ENCODE measurements around the gene TLE5. TPM values are rescaled to one million over a fixed set of nuclear protein-coding genes. Genes with fewer than 3 reads are reported as not detected.
A peak's percentile ranks its signal among the peaks of the same experiment; 100 is the strongest.

The TLE5 gene
- total and polyA plus RNA-seq, 9 of the 15 experiments (the other 6 are each of a cell fraction or from before 2014, with no cell fraction given) = 2.0 to 347 (median 235) TPM

DNA sequence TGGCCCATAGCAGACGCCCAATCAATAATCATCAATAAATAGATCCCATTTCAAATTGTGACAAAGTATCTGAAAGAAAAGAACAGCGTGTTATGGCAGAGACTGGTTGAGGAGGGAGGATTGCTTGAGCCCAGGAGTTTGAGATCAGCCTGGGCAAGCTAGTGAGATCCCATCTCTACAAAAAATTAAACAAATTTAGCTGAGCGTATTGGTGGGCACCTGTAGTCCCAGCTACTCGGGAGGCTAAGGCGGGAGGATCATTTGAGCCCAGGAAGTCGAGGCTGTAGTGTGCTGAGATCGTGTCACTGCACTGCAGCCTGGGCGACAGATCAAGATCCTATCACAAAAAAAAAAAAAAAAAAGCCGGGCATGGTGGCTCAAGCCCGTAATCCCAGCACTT is 25.5 kb upstream of the TLE5 start:
- H4K20me1 ChIP-seq (replicated peaks; ENCODE audit: control insufficient read depth, insufficient read depth, low read length) = no peaks in the 10 kb centered on the region
- H3K4me1 ChIP-seq (replicated peaks in 1 of 2; ENCODE audit: control insufficient read depth in 2 of 2, insufficient read depth in 2 of 2, low read length in 2 of 2) = peaks cover 5 to 7% of the 10 kb centered on the region in 2 experiments; a peak in 2 of 5 replicates
- no peak overlapping the region for H3K4me3 ChIP-seq
- CTCF ChIA-PET (ENCODE audit: low intra/inter-chr PET ratio) = no interaction called here
- FAIRE-seq (no peak), DNase-seq (ENCODE audit: extremely low read depth in 1 of 4, low spot score in 3 of 4) (no peak), ATAC-seq (no peak)
- H3K79me2 ChIP-seq (ENCODE audit: control insufficient read depth, insufficient read depth, low read length) = no peaks in the 10 kb centered on the region
- intact Hi-C loops (cut with micrococcal nuclease) (no loop called here), in situ Hi-C loops (cut with MboI) (no loop called here)
- H3K4me2 ChIP-seq (ENCODE audit: insufficient read depth, low read length) = no peak overlapping the region
- POLR2A ChIA-PET = no interaction called here
- no peaks in the 10 kb centered on the region for H3K9me3 ChIP-seq (replicated peaks; ENCODE audit: control insufficient read depth, insufficient read depth, low read depth, low read length)
- H3K9me1 ChIP-seq (ENCODE audit: control insufficient read depth, insufficient read depth, low read length) = no peaks in the 10 kb centered on the region
- TF ChIP-seq ZNF384 (IDR thresholded peaks at IDR 0.05; ENCODE audit: low read depth, low read length) (0 out of 2 replicates have a peak, but pooled peaks have one; percentile 31), ZNF121 (CRISPR knock-in tag; conservative IDR thresholded peaks at IDR 0.05) (peak; percentile 92), THRAP3 (IDR thresholded peaks at IDR 0.05; ENCODE audit: borderline replicate concordance) (no peak), MXI1 (IDR thresholded peaks at IDR 0.05; ENCODE audit: low read depth, low read length) (no peak), ZNF41 (CRISPR knock-in tag; conservative IDR thresholded peaks at IDR 0.05) (no peak), BACH1 (tag; IDR thresholded peaks at IDR 0.05) (no peak)
- TF ChIP-seq, protein P1, sequence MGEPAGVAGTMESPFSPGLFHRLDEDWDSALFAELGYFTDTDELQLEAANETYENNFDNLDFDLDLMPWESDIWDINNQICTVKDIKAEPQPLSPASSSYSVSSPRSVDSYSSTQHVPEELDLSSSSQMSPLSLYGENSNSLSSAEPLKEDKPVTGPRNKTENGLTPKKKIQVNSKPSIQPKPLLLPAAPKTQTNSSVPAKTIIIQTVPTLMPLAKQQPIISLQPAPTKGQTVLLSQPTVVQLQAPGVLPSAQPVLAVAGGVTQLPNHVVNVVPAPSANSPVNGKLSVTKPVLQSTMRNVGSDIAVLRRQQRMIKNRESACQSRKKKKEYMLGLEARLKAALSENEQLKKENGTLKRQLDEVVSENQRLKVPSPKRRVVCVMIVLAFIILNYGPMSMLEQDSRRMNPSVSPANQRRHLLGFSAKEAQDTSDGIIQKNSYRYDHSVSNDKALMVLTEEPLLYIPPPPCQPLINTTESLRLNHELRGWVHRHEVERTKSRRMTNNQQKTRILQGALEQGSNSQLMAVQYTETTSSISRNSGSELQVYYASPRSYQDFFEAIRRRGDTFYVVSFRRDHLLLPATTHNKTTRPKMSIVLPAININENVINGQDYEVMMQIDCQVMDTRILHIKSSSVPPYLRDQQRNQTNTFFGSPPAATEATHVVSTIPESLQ (CRISPR knock-in tag; IDR thresholded peaks at IDR 0.05) = no peak
- TF ChIP-seq, protein P2, sequence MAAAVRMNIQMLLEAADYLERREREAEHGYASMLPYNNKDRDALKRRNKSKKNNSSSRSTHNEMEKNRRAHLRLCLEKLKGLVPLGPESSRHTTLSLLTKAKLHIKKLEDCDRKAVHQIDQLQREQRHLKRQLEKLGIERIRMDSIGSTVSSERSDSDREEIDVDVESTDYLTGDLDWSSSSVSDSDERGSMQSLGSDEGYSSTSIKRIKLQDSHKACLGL (CRISPR knock-in tag; IDR thresholded peaks at IDR 0.05; ENCODE audit: borderline replicate concordance, poor library complexity, severe bottlenecking) = no peak
- H3K36me3 ChIP-seq (ENCODE audit: control insufficient read depth, insufficient read depth, low read length) = no peaks in the 10 kb centered on the region
- H3K9ac ChIP-seq (ENCODE audit: insufficient read depth in 1 of 2, low read depth in 2 of 2, low read length in 2 of 2) = no peak overlapping the region
- no peak overlapping the region for H2AFZ ChIP-seq (ENCODE audit: low read depth, low read length)
- WGBS (ENCODE audit: insufficient coverage, low coverage, missing lambda C conversion rate) = 58% methylated on average over 6 of the region's 10 CpGs
- BruUV-seq (replicated peaks) = no TSS peak
- no peaks in the 10 kb centered on the region for H3K27me3 ChIP-seq (ENCODE audit: control insufficient read depth in 2 of 2, insufficient read depth in 2 of 2, low read length in 2 of 2)
- no peak overlapping the region for H3K27ac ChIP-seq (ENCODE audit: extremely low read depth, low read depth, low read length)

Data from K562 (cell line).